Cardiac fibroblast (primary cell): ENCODE results near the gene CHRNA7.
"Not testable (repeated sequence)": the region's sequence is repeated elsewhere in the genome, so short reads cannot be mapped to it uniquely, and the experiment has no call there.

Source experiments
- DNase-seq, 2 donors: peaks; one replicate each; pipeline versions ENCODE4 v3.0.0 to v3.0.0-alpha.2; 2010; ENCODE audit warnings: low read depth in 2 of 2
- H3K4me3 ChIP-seq, 2 donors: replicated peaks in 1 of 2; 1 replicate in 1 of 2; 2 replicates in 1 of 2; pipeline ENCODE4 v1.5.1; 2011; ENCODE audit warnings: low read depth in 2 of 2, low read length in 2 of 2, mild to moderate bottlenecking in 2 of 2, moderate library complexity in 1 of 2
- TF ChIP-seq, protein P1 (sequence below): IDR thresholded peaks from one replicate; pipeline ENCODE4 v1.5.1; 2011; ENCODE audit warnings: low read depth, mild to moderate bottlenecking, low read length, inconsistent platforms

The CHRNA7 gene

GRCh38 chr15:32134842-32135241 is 104.5 kb downstream of the CHRNA7 start:
- TF ChIP-seq, protein P1, sequence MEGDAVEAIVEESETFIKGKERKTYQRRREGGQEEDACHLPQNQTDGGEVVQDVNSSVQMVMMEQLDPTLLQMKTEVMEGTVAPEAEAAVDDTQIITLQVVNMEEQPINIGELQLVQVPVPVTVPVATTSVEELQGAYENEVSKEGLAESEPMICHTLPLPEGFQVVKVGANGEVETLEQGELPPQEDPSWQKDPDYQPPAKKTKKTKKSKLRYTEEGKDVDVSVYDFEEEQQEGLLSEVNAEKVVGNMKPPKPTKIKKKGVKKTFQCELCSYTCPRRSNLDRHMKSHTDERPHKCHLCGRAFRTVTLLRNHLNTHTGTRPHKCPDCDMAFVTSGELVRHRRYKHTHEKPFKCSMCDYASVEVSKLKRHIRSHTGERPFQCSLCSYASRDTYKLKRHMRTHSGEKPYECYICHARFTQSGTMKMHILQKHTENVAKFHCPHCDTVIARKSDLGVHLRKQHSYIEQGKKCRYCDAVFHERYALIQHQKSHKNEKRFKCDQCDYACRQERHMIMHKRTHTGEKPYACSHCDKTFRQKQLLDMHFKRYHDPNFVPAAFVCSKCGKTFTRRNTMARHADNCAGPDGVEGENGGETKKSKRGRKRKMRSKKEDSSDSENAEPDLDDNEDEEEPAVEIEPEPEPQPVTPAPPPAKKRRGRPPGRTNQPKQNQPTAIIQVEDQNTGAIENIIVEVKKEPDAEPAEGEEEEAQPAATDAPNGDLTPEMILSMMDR = no peak
- DNase-seq = no peak
- H3K4me3 ChIP-seq = no peak overlapping the region

GRCh38 chr15:32135335-32135734 is 105.0 kb downstream of the CHRNA7 start:
- DNase-seq = no peak
- TF ChIP-seq, protein P1 = no peak
- no peak overlapping the region for H3K4me3 ChIP-seq

- not testable (repeated sequence) for H3K4me3 ChIP-seq, DNase-seq
These were observed 115.2 kb downstream of the CHRNA7 start for GRCh38 chr15:32145512-32145911.

DNA sequence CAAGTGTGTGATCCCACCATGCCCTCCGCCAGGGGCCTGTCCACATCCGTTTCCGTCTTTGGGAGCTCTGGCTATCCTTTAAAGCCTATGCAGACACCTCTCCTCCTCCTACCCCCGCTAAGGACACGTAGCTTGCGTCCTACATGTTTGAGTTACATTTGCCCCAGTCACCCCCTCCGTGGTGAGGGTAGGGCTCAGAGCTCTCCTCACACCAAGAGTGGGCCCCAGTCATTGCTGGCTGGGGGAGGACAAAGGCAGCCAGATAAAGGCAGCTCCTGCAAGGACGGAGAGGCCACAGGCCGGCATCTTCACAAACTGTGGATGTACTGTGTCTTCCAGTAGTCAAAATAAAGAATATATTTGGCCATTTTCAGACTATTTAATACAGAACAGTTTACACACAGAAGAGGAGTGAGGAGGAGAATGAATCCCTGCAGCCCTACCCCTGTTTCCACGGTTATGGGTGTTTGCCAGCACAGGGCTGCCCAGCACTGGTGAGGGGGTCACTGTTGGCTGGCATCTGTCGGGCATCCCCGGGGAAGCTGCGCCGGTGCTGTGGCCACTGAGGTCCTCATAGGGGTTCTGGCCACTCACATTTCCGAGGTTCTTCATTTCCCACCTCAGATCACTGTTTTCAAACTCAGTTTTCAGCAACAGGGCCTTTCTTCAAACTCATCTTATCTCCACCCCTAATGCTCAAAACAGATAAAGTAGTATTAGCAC is 118.7 kb downstream of the CHRNA7 start:
- TF ChIP-seq, protein P1 = no peak
- H3K4me3 ChIP-seq = no peak overlapping the region
- DNase-seq = no peak

GRCh38 chr15:32152574-32152973 is 122.3 kb downstream of the CHRNA7 start:
- H3K4me3 ChIP-seq = no peak overlapping the region
- TF ChIP-seq, protein P1 = no peak
- DNase-seq = no peak

DNA sequence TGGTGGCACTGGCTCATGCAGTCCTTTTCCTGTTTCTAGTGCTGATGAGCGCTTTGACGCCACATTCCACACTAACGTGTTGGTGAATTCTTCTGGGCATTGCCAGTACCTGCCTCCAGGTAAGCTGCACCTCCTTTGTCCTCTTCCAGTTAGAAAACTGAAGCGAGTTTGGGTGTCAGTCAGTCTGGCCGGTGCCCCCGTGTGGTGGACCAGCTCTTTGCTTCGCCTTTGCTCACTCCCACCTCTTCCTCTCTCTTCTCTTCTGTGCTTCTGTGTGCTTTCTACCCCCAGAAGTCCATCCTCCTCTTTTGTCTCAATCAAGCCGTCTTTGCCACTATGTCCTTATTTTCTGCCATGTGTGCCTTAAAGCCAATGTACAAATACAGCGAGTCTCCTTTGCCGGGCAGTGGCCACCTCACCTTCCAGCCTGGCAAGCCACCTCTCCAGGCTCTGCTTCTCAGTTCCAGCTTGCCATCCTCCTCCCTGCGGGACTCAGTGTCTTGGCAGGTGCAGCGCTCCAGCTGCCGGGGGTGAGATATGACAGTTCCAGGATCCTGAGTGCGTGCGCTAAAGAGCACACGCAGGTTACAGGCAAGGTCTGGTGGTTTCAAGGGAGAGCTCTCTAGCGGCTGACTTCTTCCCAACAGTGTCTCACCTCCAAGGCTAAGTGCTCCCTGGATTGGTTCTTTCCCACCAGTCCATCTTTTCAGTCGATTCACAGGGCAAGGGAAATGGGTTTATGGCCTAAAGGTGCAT is 123.7 kb downstream of the CHRNA7 start:
- DNase-seq, H3K4me3 ChIP-seq: not testable (repeated sequence)

DNA sequence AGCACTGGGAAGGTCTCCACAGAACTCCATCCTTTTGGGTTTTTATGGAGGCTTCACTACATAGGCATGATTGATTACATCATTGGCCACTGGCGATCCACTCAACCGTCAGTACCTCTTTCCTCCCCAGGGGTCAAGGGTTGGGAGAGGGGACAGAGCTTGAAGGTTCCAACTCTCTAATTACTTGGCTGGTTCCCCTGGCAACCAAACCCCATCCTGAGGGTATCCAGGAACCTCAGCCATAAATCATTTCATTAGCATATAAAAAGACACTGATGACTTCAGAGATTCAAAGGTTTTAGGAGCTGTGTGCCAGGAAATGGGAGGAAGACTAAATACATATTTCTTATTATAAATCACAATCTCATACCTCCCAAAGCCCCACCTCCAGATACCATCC is 131.8 kb downstream of the CHRNA7 start:
- not testable (repeated sequence) for DNase-seq, H3K4me3 ChIP-seq

DNA sequence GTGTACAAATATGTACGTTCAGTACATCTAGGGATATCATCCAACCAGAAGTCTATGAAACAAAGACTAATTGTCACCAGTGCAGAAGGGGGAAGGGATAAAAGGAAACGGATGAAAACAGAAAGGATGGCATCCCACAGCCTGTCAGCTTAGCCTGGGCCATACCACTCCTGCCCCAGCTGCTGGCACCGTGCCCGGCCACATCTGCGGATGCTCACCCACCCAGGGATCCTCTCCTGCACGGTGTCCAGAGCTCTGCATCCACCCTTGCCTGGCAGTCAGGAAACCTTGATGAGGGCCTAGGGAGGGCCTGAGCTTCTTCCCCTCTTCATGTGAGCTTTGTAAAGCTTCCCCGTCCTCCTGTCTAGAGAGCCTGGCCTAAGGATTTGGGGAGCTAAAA is 133.8 kb downstream of the CHRNA7 start:
- DNase-seq, H3K4me3 ChIP-seq: not testable (repeated sequence)

DNA sequence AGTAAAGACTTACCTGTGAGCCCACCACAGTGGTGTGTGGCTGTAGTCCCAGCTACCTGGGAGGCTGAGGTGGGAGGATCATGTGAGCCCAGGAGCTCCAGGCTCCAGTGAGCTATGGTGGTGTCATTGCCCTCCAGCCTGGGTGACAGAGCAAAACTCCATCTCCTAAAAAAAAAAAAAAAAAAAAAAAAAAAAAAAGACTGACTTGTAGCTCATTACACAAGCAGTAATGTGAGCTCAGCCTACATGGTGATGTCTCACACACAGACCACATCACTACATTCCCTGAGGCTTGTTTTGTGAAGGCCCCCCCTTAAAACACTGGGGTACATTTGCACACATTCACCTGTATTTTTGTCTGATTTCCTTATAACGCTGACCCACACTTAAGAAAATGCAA is 134.4 kb downstream of the CHRNA7 start:
- H3K4me3 ChIP-seq, DNase-seq: not testable (repeated sequence)

DNA sequence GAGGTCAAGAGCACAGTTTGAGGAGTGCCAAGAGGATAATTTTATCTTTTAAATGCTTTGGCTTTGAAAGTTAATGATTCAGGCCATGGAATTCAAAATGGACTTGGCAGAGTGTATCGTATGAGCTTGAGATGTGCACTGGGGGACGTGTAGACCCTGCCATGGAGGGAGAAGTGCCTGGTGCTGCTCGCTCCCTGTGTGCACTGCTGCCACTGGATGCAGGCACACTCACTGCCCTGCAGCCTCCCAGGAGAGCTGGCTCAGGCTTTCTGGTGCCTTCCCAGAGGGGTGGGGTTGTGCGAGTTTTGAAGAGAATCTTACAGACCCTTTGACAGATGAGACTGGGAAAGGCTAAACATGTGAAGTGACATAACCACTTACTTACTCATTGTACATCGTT is 135.5 kb downstream of the CHRNA7 start:
- not testable (repeated sequence) for DNase-seq, H3K4me3 ChIP-seq

DNA sequence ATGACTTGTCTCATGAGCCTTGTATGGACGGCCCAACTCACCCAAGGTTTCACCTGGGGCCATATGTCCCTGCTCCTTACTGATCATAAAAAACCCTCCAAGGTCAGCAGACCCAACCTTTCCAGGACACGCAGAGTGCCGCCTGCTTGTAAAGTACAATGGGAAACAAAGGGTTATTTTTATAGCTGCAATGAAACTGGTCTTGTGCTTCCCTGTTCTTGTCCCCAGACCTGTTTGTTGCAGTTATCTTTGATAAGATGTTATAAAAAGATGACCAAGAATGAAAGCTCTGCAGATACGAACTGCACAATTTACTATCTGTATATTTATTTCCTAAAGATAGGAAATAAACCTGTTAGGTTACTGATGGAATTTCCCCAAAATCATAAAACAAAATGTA is 136.0 kb downstream of the CHRNA7 start:
- DNase-seq, H3K4me3 ChIP-seq: not testable (repeated sequence)

- DNase-seq, H3K4me3 ChIP-seq: not testable (repeated sequence)
These were observed 137.6 kb downstream of the CHRNA7 start for GRCh38 chr15:32167913-32168312.

GRCh38 chr15:32180579-32180978 is 150.3 kb downstream of the CHRNA7 start:
- not testable (repeated sequence) for H3K4me3 ChIP-seq, DNase-seq

DNA sequence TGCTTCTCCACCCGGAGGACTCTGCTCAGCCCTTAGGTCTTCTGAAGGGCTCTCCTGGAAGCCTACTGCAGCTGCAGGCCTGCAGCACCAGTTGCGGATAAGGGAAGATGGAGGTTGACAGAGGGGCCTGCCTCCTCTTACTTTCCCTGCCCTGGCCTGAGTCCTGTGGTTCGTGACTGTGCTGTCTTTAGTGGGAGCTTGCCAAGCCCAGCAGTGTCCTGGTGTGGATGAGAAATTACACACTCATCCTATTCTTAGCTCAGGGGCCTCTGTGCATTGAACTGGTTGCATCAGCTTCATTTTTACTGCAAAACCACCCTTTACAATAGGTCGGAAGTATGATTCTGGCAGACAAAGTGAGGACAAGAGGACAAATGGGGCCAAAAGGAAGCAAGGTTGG is 163.5 kb downstream of the CHRNA7 start:
- not testable (repeated sequence) for H3K4me3 ChIP-seq, DNase-seq
